ENCODE measurements around the gene TEX10.
A peak's percentile ranks its signal among the peaks of the same experiment; 100 is the strongest.
"Not testable (repeated sequence)": the region's sequence is repeated elsewhere in the genome, so short reads cannot be mapped to it uniquely, and the experiment has no call there.

TEX10 gene

DNA sequence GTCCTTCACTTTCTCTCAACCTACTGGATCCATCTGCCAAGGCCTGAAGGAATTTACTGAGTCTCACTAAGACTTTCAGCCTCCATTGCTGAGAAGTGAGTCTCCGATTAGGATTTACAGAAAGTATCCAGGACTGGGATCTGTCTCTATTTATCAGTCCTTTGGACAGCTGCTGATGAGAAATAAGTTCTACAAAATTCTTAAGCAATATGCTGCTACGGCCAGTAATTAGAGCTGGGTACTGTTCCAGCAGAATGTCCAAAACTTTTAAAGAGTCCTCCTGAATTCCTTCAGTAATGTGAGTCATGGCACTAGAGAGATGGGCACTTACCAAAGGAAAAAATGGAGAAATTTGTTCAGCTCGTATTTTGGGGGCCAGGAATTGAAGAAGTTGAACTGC is 5.9 kb downstream of the TEX10 start:
- DNase-seq: no peak

DNA sequence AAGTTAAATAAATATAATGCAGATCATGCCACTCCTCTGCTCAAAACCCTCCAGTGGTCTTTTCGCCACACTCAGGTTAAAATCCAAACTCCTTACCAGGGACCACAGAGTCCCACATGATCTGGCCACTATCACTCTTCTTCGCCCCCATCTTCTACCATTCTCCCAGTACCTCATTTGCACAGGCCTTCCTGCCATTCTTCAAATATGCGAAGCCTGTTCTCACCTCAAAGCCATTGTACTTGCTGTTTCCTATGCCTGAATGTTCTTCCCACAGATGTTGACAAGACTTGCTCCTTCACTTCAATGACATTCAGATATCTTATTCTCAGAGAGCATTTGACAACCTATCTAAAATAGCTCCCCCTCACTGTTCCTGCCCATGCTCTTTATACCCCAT is 10.9 kb downstream of the TEX10 start:
- no peak for DNase-seq

DNA sequence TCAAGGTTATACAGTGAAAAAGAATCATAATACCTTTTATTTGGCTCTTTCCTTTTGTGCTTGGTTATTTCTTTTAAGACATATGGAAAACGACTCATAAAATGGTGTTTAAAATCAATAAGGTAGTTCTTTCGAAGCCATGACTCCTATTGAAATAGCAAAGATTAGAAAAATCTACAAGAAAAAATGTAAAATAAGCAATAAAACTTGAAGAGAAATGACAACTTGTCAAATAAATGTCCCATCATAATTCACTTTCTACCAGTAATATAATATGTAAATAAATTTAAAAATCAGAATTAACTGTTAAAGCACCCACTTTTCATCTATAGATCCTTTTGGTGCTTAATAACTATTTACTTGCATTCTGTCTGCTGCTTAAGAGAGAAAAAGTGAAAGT is 12.5 kb downstream of the TEX10 start:
- DNase-seq: no peak

- not testable (repeated sequence) for DNase-seq
Measured at GRCh38 chr9:100338736-100339135, 14.0 kb downstream of the TEX10 start.

DNA sequence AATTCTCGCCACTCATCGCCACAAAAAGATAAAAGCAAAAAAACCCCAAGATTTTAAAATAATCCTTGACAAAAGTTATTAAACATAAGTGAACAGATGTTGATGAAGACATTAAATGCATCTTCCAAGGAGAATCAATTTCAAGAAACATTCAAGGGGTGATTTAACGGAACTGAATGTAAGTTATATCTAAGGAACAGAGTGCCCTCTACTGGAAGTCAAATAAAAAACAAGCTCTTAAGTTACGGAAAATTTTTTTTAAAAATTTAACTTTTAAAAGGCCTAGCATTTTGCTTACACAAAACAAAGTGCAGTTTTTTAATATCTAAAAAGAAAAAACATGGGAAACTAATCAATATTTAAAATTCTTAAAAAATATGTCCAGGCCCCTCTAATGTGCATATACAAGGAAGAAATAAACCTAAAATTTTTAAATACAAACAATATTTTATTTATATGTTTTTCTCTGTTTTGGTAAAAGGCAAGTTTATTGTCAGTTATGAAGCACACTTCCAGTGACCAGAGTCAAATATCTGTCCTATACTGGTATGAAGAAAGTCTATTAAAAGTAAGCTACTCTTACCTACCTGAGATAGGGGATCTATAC is 28.0 kb downstream of the TEX10 start:
- peak; percentile 3 for DNase-seq

- peak; percentile 3 for DNase-seq
Measured at GRCh38 chr9:100322954-100323536, 29.7 kb downstream of the TEX10 start.

GRCh38 chr9:100317706-100318105 is 35.0 kb downstream of the TEX10 start:
- DNase-seq: no peak

DNA sequence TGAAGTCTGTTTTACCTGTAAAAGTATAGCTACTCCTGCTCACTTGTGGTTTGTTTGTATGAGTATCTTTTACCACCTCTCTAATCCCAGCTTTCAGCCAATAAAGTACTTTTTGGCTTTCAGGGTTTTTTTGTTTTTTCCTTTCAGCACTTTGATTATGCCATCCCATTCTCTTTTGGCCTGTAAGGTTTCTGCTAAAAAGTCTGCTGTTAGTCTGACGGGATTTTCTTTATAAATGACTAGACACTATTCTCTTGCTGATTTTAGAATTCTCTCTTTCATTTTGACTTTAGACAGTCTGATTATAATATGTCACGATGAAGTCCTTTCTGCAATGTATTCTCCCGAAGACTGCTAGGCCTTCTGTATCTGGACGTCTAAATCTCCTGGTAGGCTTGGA is 37.2 kb downstream of the TEX10 start:
- no peak for DNase-seq

- DNase-seq: no peak
Measured at GRCh38 chr9:100309992-100310391, 42.8 kb downstream of the TEX10 start.

DNA sequence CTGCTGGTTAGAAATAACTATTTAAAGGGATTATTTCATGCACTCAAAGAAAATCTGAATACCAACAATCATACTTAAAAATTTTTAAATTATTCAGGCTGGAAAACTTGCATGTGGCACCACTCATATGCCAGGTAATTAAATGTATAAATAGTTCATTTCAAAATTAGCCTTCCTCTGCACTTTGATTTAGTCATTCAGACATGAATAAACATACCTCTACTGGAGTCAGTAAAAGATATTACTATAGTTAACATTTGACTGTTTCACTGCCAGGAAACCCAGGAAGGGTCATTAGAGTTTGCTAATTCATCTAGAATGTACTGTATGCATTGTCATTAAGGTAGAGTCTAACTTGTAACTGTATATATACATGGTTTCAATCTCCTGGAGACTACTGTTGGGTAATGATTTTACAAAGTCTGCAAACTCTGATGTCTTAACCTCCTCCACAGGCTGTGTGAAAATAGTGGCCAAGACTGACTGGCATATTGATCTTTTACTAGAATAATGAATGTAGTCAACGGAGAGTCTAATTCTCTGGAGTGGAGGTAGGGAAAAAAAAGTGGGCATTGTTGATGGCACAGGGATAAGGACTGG is 43.7 kb downstream of the TEX10 start:
- DNase-seq: no peak

DNA sequence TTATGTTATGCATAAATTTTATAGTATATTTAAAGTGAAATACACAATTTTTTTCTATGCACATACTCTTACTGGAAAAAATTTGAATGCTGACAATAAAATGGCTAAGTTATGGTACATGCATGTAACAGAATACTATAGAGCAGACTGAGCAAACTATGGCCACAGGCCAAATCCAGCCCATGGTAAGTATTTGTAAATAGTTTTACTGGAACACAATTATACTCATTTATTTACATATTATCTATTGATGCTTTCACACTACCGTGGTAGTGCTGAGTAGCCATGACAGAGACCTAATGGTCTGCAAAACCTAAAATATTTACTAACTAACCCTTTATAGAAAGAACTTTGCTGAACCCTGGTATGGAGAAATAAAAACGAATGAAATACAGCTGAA is 45.7 kb downstream of the TEX10 start:
- no peak for DNase-seq

DNA sequence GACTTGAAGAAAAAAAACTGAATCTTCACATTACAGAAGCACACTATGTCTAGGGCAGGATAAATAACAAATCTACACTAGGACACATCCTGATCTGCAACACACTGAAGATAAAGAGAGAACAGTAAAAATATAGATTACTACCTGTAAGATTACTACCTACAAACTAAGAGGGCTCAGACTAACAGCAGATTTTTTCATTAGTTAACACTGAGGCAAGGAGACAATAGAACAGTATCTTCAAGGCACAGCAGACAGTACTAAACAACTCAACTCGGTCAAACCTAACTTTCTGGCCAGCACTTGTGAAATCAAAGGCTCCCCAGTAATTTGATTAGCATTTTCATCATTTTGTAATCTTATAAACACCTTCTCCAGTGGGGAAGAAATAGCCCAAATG is 46.5 kb downstream of the TEX10 start:
- no peak for DNase-seq

DNA sequence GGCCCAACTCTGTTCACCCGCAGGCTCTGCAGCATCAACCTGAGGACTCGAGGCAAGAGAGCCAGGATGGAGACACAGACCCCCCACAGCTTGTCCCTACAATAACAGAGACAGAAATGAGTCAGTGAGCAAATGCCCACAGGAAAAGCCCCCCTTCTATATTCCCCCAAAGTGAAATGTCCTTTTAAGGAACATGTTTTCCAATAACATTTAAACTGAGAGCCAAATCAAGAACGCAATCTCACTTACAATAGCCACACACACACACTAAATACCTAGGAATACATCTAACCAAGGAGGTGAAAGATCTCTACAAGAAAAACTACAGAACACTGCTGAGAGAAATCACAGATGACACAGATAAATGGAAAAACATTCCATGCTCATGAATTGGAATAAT is 49.0 kb downstream of the TEX10 start:
- no peak for DNase-seq

DNA sequence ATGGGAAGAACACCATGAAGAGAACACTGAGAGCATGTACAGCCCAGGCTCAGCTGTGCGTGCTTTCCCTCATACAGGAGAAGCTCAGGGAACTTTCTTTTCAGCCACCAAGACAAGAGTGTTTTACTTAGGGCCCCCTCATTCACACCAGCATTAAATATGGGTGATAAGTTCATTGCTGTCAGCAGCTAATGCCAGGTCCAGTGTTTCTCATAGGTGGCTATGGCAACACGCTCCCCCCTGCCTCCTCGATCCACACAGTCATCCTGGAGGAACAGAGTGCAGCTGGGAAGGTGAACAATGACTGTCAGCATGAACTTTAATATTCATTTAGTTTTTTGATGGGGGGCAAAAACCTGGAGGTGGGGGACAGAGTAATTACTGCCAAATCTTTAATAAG is 54.4 kb downstream of the TEX10 start:
- no peak for DNase-seq

- DNase-seq: no peak
Measured at GRCh38 chr9:100296407-100296806, 56.3 kb downstream of the TEX10 start.

- no peak for DNase-seq
Measured at GRCh38 chr9:100295240-100295639, 57.5 kb downstream of the TEX10 start.

- no peak for DNase-seq
Measured at GRCh38 chr9:100294806-100295205, 57.9 kb downstream of the TEX10 start.

- no peak for DNase-seq
Measured at GRCh38 chr9:100294341-100294740, 58.4 kb downstream of the TEX10 start.

DNA sequence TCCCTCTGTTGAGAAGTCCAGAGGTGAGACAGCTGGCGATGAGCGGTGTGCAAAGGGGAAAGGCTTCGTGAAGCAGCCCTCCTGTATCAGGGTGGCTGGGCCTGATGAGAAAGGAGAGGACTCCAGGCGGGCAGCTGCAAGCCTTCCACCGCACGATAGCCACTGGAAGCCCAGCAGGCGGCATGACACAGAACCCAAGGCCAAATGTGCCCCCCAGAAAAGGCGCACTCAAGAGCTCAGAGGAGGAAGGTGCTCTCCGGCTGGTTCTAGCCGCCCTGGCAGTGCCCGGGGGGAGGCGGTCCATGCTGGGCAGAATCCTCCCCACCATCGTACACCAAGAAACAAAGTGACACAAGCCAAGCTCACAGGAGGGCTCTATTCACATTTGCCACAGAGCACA is 60.3 kb downstream of the TEX10 start:
- DNase-seq: no peak

DNA sequence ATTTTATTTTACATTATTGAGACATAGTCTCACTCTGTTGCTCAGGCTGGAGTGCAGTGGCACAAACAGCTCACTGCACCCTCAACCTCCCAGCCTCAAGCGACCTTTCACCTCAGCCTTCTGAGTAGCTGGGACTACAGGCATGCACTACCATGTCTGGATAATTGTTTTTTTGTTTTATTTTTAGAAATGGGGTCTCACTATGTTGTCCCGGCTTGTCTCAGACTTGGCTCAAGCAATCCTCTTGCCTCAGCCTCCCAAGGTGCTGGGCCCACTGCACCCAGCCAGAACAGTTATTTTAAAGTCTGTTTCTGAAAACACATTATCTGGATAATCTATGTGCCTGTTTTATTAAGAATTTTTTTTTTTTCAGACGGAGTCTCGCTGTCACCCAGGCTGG is 62.0 kb downstream of the TEX10 start:
- no peak for DNase-seq

- DNase-seq: no peak
Measured at GRCh38 chr9:100287186-100287585, 65.6 kb downstream of the TEX10 start.

DNA sequence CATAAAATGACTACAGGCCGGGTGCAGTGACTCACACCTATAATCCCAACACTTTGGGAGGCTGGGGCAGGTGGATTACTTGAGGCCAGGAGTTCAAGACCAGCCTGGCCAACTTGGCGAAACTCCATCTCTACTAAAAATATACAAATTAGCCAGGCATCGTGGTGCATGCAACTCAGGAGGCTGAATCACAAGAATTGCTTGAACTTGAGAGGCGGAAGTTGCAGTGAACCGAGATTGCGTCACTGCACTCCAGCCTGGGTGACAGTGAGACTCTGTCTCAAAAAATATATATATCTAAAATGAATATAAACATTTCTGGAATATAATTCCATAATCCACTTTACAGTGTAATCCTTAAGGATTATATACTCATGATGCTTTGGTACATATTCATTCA is 66.5 kb downstream of the TEX10 start:
- DNase-seq: no peak

- DNase-seq: no peak
Measured at GRCh38 chr9:100285601-100286000, 67.1 kb downstream of the TEX10 start.

- DNase-seq: no peak
Measured at GRCh38 chr9:100285080-100285479, 67.7 kb downstream of the TEX10 start.

- DNase-seq: no peak
Measured at GRCh38 chr9:100284247-100284646, 68.5 kb downstream of the TEX10 start.

All from DMS79 (cell line).